OCI-LY1 (cell line): ENCODE data around the gene HYAL2.

ENCODE experiments used
- H2AFZ ChIP-seq: fragments of 200-600 bp; sonication (generic), shearing (Covaris generic); 2 replicates; pipeline ENCODE4 v1.6.0; 2014; ENCODE audit warnings: antibody characterized with exemption, mild to moderate bottlenecking, low read length
- H3F3A ChIP-seq: fragments of 200-600 bp; sonication (generic), shearing (Covaris generic); 2 replicates; pipeline ENCODE4 v1.6.0; 2014; ENCODE audit warnings: mild to moderate bottlenecking, antibody characterized with exemption, low read length, moderate library complexity; ENCODE audit not compliant: insufficient read depth
- H3K27ac ChIP-seq: fragments of 200-600 bp; sonication (generic); 2 replicates; pipeline ENCODE4 v1.5.1; 2014; ENCODE audit warnings: low read length, mixed run types, mild to moderate bottlenecking, low read depth; ENCODE audit not compliant: poor library complexity, severe bottlenecking
- H3K27me3 ChIP-seq: fragments of 200-600 bp; sonication (generic); 2 replicates; pipeline ENCODE4 v1.6.0; 2014; ENCODE audit warnings: antibody characterized with exemption, mild to moderate bottlenecking, low read length, moderate library complexity; ENCODE audit not compliant: insufficient read depth
- H3K36me3 ChIP-seq: fragments of 200-600 bp; sonication (generic); 2 replicates; pipeline ENCODE4 v1.6.1; 2014; ENCODE audit warnings: mild to moderate bottlenecking, antibody characterized with exemption, low read length, moderate library complexity, mixed read lengths; ENCODE audit not compliant: insufficient read depth
- H3K4me1 ChIP-seq: fragments of 200-600 bp; sonication (generic); 2 replicates; pipeline ENCODE4 v1.5.1; 2014; ENCODE audit warnings: mild to moderate bottlenecking, low read length, moderate library complexity; ENCODE audit not compliant: insufficient read depth, severe bottlenecking
- H3K4me2 ChIP-seq: fragments of 200-600 bp; sonication (generic), shearing (Covaris generic); 2 replicates; pipeline ENCODE4 v1.6.1; 2014; ENCODE audit warnings: low read length
- H3K4me3 ChIP-seq: fragments of 200-600 bp; sonication (generic); 2 replicates; pipeline ENCODE4 v1.5.1; 2014; ENCODE audit warnings: low read length, low read depth, mild to moderate bottlenecking, mixed read lengths; ENCODE audit not compliant: poor library complexity, severe bottlenecking
- H3K79me2 ChIP-seq: fragments of 200-600 bp; shearing (Covaris generic); 2 replicates; pipeline ENCODE4 v1.6.1; 2016; ENCODE audit warnings: mixed run types, low read length, mixed read lengths; ENCODE audit not compliant: insufficient read depth
- H3K9ac ChIP-seq: fragments of 200-600 bp; sonication (generic), shearing (Covaris generic); 2 replicates; pipeline ENCODE4 v1.6.1; 2014; ENCODE audit warnings: mild to moderate bottlenecking, low read length, mixed read lengths
- H3K9me2 ChIP-seq: fragments of 200-600 bp; sonication (generic), shearing (Covaris generic); 2 replicates; pipeline ENCODE4 v1.6.1; 2014; ENCODE audit warnings: low read depth, mild to moderate bottlenecking, low read length, mixed read lengths
- H3K9me3 ChIP-seq: fragments of 200-600 bp; shearing (Covaris generic); 2 replicates; pipeline ENCODE4 v1.6.1; 2014; ENCODE audit warnings: low read length, mixed read lengths
- H4K20me1 ChIP-seq: fragments of 200-600 bp; sonication (generic), shearing (Covaris generic); 2 replicates; pipeline ENCODE4 v1.6.0; 2016; ENCODE audit warnings: mild to moderate bottlenecking, low read length; ENCODE audit not compliant: insufficient read depth
- EZH2 ChIP-seq: fragments of 200-600 bp; sonication (generic), shearing (Covaris generic); IDR thresholded peaks from 2 replicates; pipeline ENCODE4 v1.8.0; 2017; ENCODE audit warnings: borderline replicate concordance, mixed run types, mild to moderate bottlenecking, antibody characterized with exemption, low read length, moderate library complexity, mixed read lengths
- TF ChIP-seq, protein P1 (sequence below): fragments of 200-600 bp; sonication (generic), shearing (Covaris generic); IDR thresholded peaks from 2 replicates; pipeline ENCODE4 v1.5.1; 2017; ENCODE audit warnings: mild to moderate bottlenecking, antibody characterized with exemption, low read length, moderate library complexity, mixed read lengths

Gene HYAL2

DNA sequence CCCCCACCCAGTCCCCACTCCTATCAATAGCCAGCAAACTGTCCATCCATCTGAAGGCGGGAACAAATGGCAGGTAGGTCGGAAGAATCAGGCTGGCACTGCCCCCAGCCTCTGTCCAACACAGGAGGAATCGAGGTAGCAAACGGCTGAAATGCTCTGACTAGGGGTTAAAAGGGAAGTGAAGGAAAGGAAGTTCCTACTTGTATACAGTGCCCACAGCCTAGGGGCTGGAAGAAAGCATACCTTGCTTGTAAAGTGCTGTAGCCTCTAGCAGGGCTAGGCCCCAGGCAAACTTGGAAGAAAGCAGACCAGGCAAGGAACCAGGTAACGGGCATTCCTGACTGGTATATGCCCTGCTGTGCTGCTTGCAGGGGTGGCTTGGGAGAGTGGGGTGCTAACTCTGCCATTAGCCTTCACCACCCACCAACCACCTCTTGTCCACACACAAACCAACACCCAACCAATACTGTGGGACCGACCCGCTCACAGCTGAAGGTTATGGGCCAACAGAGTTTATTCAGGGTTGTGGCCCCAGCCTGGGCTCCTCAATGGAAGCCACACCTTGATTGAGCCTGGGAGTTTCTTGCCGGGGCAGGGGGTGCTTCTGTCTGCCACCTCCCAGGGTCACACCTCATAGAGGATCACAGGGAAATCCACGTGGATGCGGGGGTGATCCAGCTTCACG is 3.1 kb upstream of the HYAL2 start:
- no peaks in the 10 kb centered on the region for H4K20me1 ChIP-seq
- H3K9me3 ChIP-seq = no peaks in the 10 kb centered on the region
- H3K27ac ChIP-seq = no peak overlapping the region
- H3K4me3 ChIP-seq = no peak overlapping the region
- H3K4me2 ChIP-seq = no peak overlapping the region
- peaks cover 25% of the 10 kb centered on the region for H3K36me3 ChIP-seq
- no peak overlapping the region for H2AFZ ChIP-seq
- TF ChIP-seq, protein P1, sequence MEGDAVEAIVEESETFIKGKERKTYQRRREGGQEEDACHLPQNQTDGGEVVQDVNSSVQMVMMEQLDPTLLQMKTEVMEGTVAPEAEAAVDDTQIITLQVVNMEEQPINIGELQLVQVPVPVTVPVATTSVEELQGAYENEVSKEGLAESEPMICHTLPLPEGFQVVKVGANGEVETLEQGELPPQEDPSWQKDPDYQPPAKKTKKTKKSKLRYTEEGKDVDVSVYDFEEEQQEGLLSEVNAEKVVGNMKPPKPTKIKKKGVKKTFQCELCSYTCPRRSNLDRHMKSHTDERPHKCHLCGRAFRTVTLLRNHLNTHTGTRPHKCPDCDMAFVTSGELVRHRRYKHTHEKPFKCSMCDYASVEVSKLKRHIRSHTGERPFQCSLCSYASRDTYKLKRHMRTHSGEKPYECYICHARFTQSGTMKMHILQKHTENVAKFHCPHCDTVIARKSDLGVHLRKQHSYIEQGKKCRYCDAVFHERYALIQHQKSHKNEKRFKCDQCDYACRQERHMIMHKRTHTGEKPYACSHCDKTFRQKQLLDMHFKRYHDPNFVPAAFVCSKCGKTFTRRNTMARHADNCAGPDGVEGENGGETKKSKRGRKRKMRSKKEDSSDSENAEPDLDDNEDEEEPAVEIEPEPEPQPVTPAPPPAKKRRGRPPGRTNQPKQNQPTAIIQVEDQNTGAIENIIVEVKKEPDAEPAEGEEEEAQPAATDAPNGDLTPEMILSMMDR = no peak
- TF ChIP-seq EZH2 = no peak
- H3K9me2 ChIP-seq = no peaks in the 10 kb centered on the region
- peaks cover 7% of the 10 kb centered on the region; the same call in 1 of the 2 replicates for H3K79me2 ChIP-seq
- H3F3A ChIP-seq = no peaks in the 10 kb centered on the region
- H3K9ac ChIP-seq = no peak overlapping the region
- peaks cover 34% of the 10 kb centered on the region for H3K4me1 ChIP-seq
- H3K27me3 ChIP-seq = no peaks in the 10 kb centered on the region

DNA sequence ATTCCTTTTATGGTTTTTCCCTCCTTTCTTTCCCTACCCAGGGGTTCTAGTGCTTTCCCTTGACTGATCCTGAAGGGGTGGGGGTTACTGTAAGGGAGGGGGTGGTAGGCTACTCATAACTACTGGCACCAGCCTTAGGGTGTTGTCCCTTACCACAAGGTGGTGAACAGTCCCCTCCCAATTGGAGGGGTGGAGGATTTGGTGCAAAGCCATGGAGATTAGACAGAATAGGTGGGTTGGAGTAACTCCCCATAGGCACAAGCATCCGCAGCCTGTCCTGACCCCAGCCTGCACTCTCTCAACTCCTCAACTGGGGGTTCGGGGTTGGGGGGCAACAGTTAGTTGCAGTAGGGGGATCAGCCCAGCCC is 2.6 kb upstream of the HYAL2 start:
- Histone ChIP-seq H3K4me2 (no peak overlapping the region), H3K27ac (no peak overlapping the region), H3K79me2 (peaks cover 7% of the 10 kb centered on the region; the same call in 1 of the 2 replicates), H3K4me3 (no peak overlapping the region), H3F3A (no peaks in the 10 kb centered on the region), H3K27me3 (no peaks in the 10 kb centered on the region), H3K9me2 (no peaks in the 10 kb centered on the region), H4K20me1 (no peaks in the 10 kb centered on the region), H3K9ac (no peak overlapping the region), H3K4me1 (peaks cover 39% of the 10 kb centered on the region), H3K9me3 (no peaks in the 10 kb centered on the region), H2AFZ (no peak overlapping the region), H3K36me3 (peaks cover 20% of the 10 kb centered on the region; the same call in 1 of the 2 replicates)
- TF ChIP-seq, protein P1 = no peak
- TF ChIP-seq EZH2 = no peak

DNA sequence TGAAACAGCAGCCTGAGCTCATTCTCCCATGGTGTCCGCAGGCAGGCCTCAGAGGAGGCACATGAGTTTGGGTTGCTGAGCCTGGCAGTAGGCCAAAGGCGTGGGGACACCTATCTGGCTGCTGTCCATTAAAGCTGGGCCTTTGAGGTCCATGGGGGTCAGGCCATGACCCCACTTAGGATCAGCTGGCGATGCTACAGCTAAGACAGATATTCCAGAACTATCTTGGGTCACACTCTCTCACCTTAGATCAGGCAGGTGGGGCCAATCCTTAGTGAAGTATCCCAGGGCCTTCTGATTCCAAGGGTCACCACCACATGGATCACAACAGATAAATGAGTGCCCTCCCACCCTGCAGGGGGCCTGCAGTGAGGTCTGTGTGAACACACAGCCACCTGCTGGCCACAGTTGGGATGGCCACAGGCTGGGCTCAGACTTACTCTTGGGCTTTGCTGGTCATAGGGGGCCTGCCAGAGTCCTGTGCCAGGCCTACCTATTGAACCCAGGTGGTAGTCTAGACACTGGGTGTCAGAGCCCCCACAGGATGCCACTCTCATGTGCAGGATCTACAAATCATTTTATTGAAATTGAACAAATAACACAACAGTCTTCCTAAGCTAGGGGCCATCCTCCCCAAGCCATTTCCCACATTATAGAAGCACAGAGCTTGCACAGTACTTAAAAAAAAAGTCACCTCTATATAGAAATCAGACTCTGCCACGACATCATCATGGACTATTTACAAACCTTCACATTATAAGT is 2.0 kb upstream of the HYAL2 start:
- Histone ChIP-seq H2AFZ (no peak overlapping the region), H3K9me3 (no peaks in the 10 kb centered on the region), H3K27me3 (no peaks in the 10 kb centered on the region), H3F3A (no peaks in the 10 kb centered on the region), H3K9me2 (no peaks in the 10 kb centered on the region), H4K20me1 (no peaks in the 10 kb centered on the region), H3K4me3 (no peak overlapping the region), H3K9ac (no peak overlapping the region), H3K79me2 (peaks cover 7% of the 10 kb centered on the region; the same call in 1 of the 2 replicates), H3K36me3 (peaks cover 14% of the 10 kb centered on the region; the same call in 1 of the 2 replicates), H3K27ac (no peak overlapping the region), H3K4me2 (no peak overlapping the region), H3K4me1 (peaks cover 40% of the 10 kb centered on the region)
- no peak for TF ChIP-seq EZH2
- TF ChIP-seq, protein P1 = peak; percentile 90
